Mononuclear cell (primary cell): ENCODE measurements around the gene SPTBN1. TPM values are rescaled to one million over a fixed set of nuclear protein-coding genes. Genes with fewer than 3 reads are reported as not detected.

Experiments used
- H3K27me3 ChIP-seq: 2 replicates; pipeline ENCODE4 v1.6.0; 2011; ENCODE audit warnings: low read length, control low read depth; ENCODE audit not compliant: insufficient read depth
- H3K4me1 ChIP-seq: 2 replicates; pipeline ENCODE4 v1.5.1; 2011; ENCODE audit warnings: mild to moderate bottlenecking, low read length, control low read depth; ENCODE audit not compliant: insufficient read depth
- H3K4me3 ChIP-seq: 2 replicates; pipeline ENCODE4 v1.5.1; 2011; ENCODE audit warnings: mild to moderate bottlenecking, low read length, moderate library complexity
- H3K9me3 ChIP-seq: 2 replicates; pipeline ENCODE4 v1.5.1; 2011; ENCODE audit warnings: low read depth, mild to moderate bottlenecking, control low read depth, low read length
- total RNA-seq: library from RNA; depleted of rRNA; stranded (reverse); fragments of >200 nt; gene quantifications from one replicate; pipeline ENCODE4 v1.2.3, GENCODE V29; 2012

SPTBN1 gene
- total RNA-seq, 1 donor = 107 TPM

GRCh38 chr2:54704688-54705605 is 248.8 kb downstream of the SPTBN1 start:
- Histone ChIP-seq H3K27me3 (peaks cover 28% of the 10 kb centered on the region), H3K4me3 (no peak overlapping the region), H3K9me3 (no peaks in the 10 kb centered on the region), H3K4me1 (peaks cover 13% of the 10 kb centered on the region)

GRCh38 chr2:54706622-54707021 is 250.5 kb downstream of the SPTBN1 start:
- Histone ChIP-seq H3K4me1 (peaks cover 13% of the 10 kb centered on the region), H3K9me3 (no peaks in the 10 kb centered on the region), H3K27me3 (peaks cover 35% of the 10 kb centered on the region), H3K4me3 (no peak overlapping the region)

DNA sequence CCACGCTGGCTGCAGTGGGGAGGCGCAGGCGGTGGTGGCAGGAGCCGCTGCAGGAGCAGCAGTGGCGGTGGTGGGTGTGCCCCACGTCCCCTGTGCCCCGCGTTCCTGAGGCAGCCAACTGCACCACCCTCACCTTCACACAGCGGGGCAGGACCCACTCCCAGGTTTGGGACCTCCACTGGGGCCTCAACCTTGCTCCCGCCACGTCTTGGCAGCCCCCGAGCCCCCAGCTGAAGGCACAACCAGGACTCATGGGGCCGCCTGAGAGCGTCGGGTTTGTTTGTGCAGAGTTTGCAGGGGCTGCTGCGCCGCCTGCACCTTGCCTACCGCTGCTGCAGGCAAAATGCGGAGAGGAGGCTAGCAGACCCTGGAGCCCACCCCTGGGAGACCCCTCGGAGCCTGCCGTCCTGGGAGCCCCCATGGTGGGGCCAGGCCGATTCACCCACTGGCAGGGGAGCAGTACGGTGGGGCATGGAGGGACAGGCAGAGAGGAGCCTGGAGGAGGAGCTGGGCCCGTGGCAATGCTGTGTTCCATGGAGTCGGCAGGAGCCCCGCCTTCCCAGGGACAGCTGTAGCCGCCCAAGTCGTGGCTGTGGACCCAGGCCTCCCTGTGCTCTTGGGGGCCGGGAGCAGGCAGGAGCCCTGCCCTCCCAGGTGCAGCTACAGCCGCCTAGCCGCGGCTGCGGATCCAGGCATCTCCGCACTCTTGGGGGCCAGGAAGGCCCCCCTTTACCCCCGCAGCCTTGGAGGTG is 252.6 kb downstream of the SPTBN1 start:
- H3K4me3 ChIP-seq = peak overlapping the region; percentile 16
- no peaks in the 10 kb centered on the region for H3K9me3 ChIP-seq
- peaks cover 41% of the 10 kb centered on the region for H3K27me3 ChIP-seq
- H3K4me1 ChIP-seq = peaks cover 13% of the 10 kb centered on the region

DNA sequence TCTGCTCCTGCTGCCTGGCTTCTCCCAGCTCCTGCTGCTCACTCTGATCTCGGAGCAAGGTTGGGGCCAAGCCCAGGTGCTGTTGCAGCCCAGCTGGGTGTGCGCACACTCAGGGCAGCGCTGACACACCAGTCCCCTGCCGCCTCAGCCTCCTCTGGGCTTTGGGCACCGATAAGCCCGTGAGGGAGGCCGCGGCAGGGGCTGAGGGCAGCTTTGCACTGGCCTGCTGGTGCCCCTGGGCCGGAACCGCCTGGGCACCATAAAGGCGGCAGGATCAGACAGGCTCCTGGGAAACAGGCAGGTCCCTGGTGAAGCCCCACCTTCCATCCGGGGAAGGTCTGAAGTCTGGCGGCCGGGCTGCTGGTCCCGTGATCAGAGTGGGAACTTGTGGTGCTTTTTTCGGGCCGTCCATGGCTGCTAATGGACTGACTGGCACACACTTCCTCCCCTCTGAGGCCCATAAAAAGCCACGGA is 253.2 kb downstream of the SPTBN1 start:
- peaks cover 13% of the 10 kb centered on the region for H3K4me1 ChIP-seq
- H3K27me3 ChIP-seq = peaks cover 41% of the 10 kb centered on the region
- no peaks in the 10 kb centered on the region for H3K9me3 ChIP-seq
- H3K4me3 ChIP-seq = peak overlapping the region; percentile 16

- peaks cover 13% of the 10 kb centered on the region for H3K4me1 ChIP-seq
- H3K27me3 ChIP-seq = peaks cover 41% of the 10 kb centered on the region
- no peaks in the 10 kb centered on the region for H3K9me3 ChIP-seq
- H3K4me3 ChIP-seq = no peak overlapping the region
Observed at GRCh38 chr2:54710216-54710615, 254.1 kb downstream of the SPTBN1 start.

- Histone ChIP-seq H3K4me3 (no peak overlapping the region), H3K27me3 (peaks cover 45% of the 10 kb centered on the region), H3K4me1 (peaks cover 13% of the 10 kb centered on the region), H3K9me3 (no peaks in the 10 kb centered on the region)
Observed at GRCh38 chr2:54712516-54712915, 256.4 kb downstream of the SPTBN1 start.

- Histone ChIP-seq H3K4me3 (no peak overlapping the region), H3K4me1 (no peaks in the 10 kb centered on the region), H3K27me3 (peaks cover 43% of the 10 kb centered on the region), H3K9me3 (no peaks in the 10 kb centered on the region)
Observed at GRCh38 chr2:54714996-54715395, 258.9 kb downstream of the SPTBN1 start.

- Histone ChIP-seq H3K27me3 (peaks cover 38% of the 10 kb centered on the region), H3K4me3 (no peak overlapping the region), H3K4me1 (no peaks in the 10 kb centered on the region), H3K9me3 (no peaks in the 10 kb centered on the region)
Observed at GRCh38 chr2:54716375-54716774, 260.2 kb downstream of the SPTBN1 start.

DNA sequence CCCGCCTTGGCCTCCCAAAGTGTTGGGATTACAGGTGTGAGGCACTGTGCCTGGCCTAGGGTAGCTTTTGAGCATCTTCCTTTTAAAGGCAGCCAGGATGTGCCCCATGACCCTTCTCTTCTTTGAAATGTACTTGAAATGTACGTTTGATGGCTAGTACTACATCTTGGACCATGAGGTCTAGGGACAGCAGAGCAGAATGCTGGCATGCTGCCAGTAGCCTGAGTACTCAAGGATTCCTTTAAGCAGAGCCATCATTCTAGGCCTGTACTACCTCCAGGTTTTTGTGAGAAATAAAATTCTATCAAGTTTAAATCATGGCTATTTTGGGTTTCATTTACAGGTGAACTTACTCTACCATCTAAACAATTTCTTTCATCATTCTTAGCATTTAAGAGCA is 264.4 kb downstream of the SPTBN1 start:
- Histone ChIP-seq H3K4me1 (peaks cover 20% of the 10 kb centered on the region), H3K27me3 (peaks cover 43% of the 10 kb centered on the region), H3K9me3 (no peaks in the 10 kb centered on the region), H3K4me3 (no peak overlapping the region)

Other genes with a start within 250 kb of the SPTBN1 start
- gene TSPYL6, start 200.1 kb upstream of the SPTBN1 start, total RNA-seq = not detected